Peyer's patch (tissue), 4 donors: ENCODE data around the gene ZACN. TPM values are rescaled to one million over a fixed set of nuclear protein-coding genes. Genes with fewer than 3 reads are reported as not detected.
A peak's percentile ranks its signal among the peaks of the same experiment; 100 is the strongest.
"Not testable (repeated sequence)": the region's sequence is repeated elsewhere in the genome, so short reads cannot be mapped to it uniquely, and the experiment has no call there.

Experiments
- DNase-seq, 3 donors: peaks; one replicate each; pipeline ENCODE4 v3.0.0-alpha.2; 2017 to 2019
- H3K27ac ChIP-seq, 4 donors: fragments of 200-600 bp; sonication (generic); one replicate each; pipeline ENCODE4 v1.5.1; 2016 to 2019
- H3K27me3 ChIP-seq, 2 donors: fragments of 200-600 bp; sonication (generic); one replicate each; pipeline ENCODE4 v1.5.1; 2019
- H3K36me3 ChIP-seq, 3 donors: fragments of 200-600 bp; sonication (generic); one replicate each; pipeline ENCODE4 v1.5.1; 2016 to 2019
- H3K4me1 ChIP-seq, 4 donors: fragments of 200-600 bp; sonication (generic); one replicate each; pipeline ENCODE4 v1.5.1; 2016 to 2019
- H3K4me3 ChIP-seq, 4 donors: fragments of 200-600 bp; sonication (generic); 1 replicate in 3 of 4; 2 replicates in 1 of 4; pipeline ENCODE4 v1.5.1; 2016 to 2019; ENCODE audit warnings: mild to moderate bottlenecking in 1 of 4
- H3K9me3 ChIP-seq, 4 donors: fragments of 200-600 bp; sonication (generic); one replicate each; pipeline ENCODE4 v1.5.1; 2016 to 2019; ENCODE audit warnings: mild to moderate bottlenecking in 1 of 4
- CTCF ChIP-seq, 6 experiments: fragments of 450-650 bp in 4 of 6; fragments of 200-600 bp in 2 of 6; sonication (generic) in 1 of 6; IDR thresholded peaks; one replicate each; pipeline ENCODE4 v1.5.1; 2017 to 2019; ENCODE audit warnings: antibody characterized with exemption in 6 of 6, mild to moderate bottlenecking in 3 of 6, moderate library complexity in 1 of 6
- POLR2A ChIP-seq, 2 donors: fragments of 450-650 bp; IDR thresholded peaks; one replicate each; pipeline ENCODE4 v1.5.1; 2017; ENCODE audit warnings: antibody characterized with exemption in 2 of 2, mild to moderate bottlenecking in 2 of 2, moderate library complexity in 2 of 2
- total RNA-seq, 4 donors: library from RNA; depleted of rRNA; stranded (reverse); fragments of >200 nt; gene quantifications; one replicate each; pipeline ENCODE4 v1.1.0, GENCODE V29; 2016

ZACN gene
- total RNA-seq, 4 donors from 2014 or later: not detected

DNA sequence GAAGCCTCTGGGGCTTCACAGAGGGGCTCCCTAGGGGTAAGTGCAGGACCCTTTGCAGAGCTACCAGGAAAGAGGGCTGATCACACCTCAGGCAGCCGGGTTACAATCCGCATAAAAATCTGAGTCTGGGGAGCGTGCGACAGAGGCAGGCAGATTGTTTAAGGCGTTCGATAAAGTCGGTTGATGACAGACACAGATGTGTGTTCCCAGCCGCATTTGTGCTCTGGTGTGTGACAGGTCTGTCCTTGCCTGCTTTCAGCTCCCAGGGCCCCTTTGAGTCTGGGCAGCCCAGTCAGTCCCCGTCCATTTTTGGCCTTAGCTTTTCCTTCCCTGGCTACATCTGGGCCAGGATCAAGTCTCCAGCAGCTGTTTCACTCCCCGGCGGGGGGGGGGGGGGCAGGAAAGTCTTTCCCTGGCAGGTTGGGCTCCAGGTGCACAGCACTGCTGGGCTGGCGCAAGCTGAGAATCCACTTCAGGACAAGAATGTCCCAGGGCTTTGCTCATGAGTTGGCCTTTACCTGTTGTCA, 1.3 kb upstream of the ZACN start:
- no peak for TF ChIP-seq POLR2A (IDR thresholded peaks at IDR 0.05)
- TF ChIP-seq CTCF (IDR thresholded peaks at IDR 0.05): no peak
- Histone ChIP-seq H3K9me3 (no peaks in the 10 kb centered on the region), H3K36me3 (peaks cover 0 to 4% (median 0%) of the 10 kb centered on the region in 3 donors), H3K27ac (no peak overlapping the region), H3K4me1 (peaks cover 0 to 49% (median 14%) of the 10 kb centered on the region in 4 donors), H3K27me3 (peaks cover 0 to 47% of the 10 kb centered on the region in 2 donors), H3K4me3 (no peak overlapping the region)
- no peak for DNase-seq

GRCh38 chr17:76078370-76078769, 612 bp upstream of the ZACN start:
- H3K27ac ChIP-seq, H3K4me3 ChIP-seq, DNase-seq, H3K9me3 ChIP-seq: not testable (repeated sequence)
- peaks cover 0 to 44% (median 14%) of the 10 kb centered on the region in 4 donors for H3K4me1 ChIP-seq
- H3K36me3 ChIP-seq: peaks cover 0 to 11% (median 0%) of the 10 kb centered on the region in 3 donors
- H3K27me3 ChIP-seq: peaks cover 0 to 47% of the 10 kb centered on the region in 2 donors

DNA sequence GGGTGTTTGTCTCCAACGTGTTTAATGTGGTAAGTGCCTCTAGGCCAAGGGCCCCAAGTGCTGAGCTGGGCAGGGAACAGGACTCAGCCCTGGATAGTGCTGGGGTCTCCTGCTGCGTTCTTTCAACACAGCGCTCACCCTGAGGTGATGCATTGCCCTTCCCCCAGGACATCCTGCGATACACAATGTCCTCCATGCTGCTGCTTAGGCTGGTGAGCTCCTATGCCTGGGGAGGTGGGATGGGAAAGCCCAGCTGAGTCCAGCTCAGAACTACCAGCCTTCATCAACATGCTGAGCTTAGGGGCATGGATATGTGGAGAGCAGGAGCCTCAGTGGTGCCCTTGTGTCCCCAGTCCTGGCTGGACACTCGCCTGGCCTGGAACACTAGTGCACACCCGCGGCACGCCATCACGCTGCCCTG, 563 bp downstream of the ZACN start:
- no peak for TF ChIP-seq POLR2A (IDR thresholded peaks at IDR 0.05)
- TF ChIP-seq CTCF (IDR thresholded peaks at IDR 0.05): no peak
- DNase-seq: no peak
- H3K4me1 ChIP-seq: peaks cover 0 to 38% (median 12%) of the 10 kb centered on the region in 4 donors
- peaks cover 0 to 40% of the 10 kb centered on the region in 2 donors for H3K27me3 ChIP-seq
- H3K27ac ChIP-seq: no peak overlapping the region
- H3K36me3 ChIP-seq: peaks cover 0 to 23% (median 0%) of the 10 kb centered on the region in 3 donors
- H3K9me3 ChIP-seq: no peaks in the 10 kb centered on the region
- H3K4me3 ChIP-seq: no peak overlapping the region

DNA sequence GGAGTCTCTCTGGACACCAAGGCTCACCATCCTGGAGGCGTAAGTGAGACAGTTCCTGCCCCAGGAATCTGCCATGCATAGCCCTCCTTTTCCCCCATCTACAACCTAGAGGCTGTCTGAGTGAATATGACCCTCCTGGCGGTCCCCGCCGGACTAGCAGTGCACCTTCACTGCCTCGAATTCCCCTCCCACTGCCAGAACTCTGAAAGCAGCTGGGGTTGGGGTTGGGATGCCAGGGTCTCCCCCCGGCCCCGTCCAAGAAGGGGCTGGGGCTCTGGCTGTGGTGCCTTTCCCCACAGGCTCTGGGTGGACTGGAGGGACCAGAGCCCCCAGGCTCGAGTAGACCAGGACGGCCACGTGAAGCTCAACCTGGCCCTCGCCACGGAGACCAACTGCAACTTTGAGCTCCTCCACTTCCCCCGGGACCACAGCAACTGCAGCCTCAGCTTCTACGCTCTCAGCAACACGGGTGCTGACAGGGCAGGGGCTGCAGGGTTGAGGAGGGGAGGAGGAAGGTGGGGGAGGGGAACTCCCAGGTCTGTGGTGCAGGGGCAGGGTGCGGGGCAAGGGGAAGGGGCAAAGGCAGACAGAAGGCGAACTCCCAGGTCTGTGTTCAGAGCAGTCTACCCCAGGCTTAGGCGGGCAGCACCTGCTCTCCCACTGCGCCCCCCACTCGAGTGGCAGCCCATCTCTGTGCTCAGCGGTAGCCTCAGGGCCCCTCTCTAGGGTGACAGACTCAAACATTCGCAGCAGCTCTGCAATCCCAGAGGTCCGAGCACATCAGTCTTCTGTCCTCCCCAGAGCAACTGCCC, 1.2 kb downstream of the ZACN start:
- peaks cover 0 to 34% of the 10 kb centered on the region in 2 donors for H3K27me3 ChIP-seq
- peak in 1 of 3 donors; percentile 48 for DNase-seq
- TF ChIP-seq CTCF (IDR thresholded peaks at IDR 0.05) (no peak), POLR2A (IDR thresholded peaks at IDR 0.05) (no peak)

DNA sequence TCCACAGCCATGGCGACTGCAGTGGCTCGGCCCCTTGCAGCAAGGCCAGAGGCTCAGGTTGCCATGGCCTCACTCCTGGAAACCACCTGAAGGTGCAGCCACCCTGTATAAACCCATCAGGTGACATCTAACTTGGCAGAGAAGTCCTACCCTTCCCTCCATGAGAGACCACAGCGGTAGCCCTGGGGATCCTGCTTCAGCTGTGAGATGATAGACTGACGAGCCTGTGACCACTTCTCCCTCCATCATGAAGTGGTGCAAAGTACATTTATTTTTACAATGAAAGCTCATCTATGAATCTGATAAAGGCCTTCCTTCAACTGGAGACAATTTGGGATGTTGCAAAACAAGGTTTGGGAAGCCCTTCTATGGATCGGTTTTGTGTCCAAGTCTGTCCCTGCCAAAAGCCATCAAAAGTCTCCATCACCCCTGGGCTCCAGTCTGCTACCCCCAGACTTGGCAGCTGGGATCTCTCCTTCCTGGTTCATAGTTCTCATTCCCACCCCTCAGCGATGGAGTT, 1.8 kb downstream of the ZACN start:
- Histone ChIP-seq H3K9me3 (no peaks in the 10 kb centered on the region), H3K4me3 (no peak overlapping the region), H3K36me3 (peaks cover 0 to 36% (median 0%) of the 10 kb centered on the region in 3 donors), H3K27ac (no peak overlapping the region), H3K4me1 (peaks cover 0 to 25% (median 8%) of the 10 kb centered on the region in 4 donors), H3K27me3 (peaks cover 0 to 27% of the 10 kb centered on the region in 2 donors)
- peak in 1 of 3 donors; percentile 46 for DNase-seq
- no peak for TF ChIP-seq POLR2A (IDR thresholded peaks at IDR 0.05)

More for the DNA sequence above, 1.2 kb downstream of the ZACN start:
- Histone ChIP-seq H3K4me1 (peaks cover 0 to 32% (median 10%) of the 10 kb centered on the region in 4 donors), H3K36me3 (peaks cover 0 to 29% (median 0%) of the 10 kb centered on the region in 3 donors), H3K4me3 (no peak overlapping the region), H3K27ac (no peak overlapping the region), H3K9me3 (no peaks in the 10 kb centered on the region)

GRCh38 chr17:76081295-76082210, 2.6 kb downstream of the ZACN start:
- Histone ChIP-seq H3K36me3 (peaks cover 0 to 43% (median 0%) of the 10 kb centered on the region in 3 donors), H3K4me1 (peaks cover 0 to 18% (median 4%) of the 10 kb centered on the region in 4 donors), H3K9me3 (no peaks in the 10 kb centered on the region), H3K27ac (no peak overlapping the region), H3K27me3 (peaks cover 0 to 20% of the 10 kb centered on the region in 2 donors), H3K4me3 (no peak overlapping the region)
- no peak for DNase-seq
- TF ChIP-seq POLR2A (IDR thresholded peaks at IDR 0.05): no peak
- TF ChIP-seq CTCF (IDR thresholded peaks at IDR 0.05): no peak
